Measurements from ENCODE around the gene PRSS56.

DNA sequence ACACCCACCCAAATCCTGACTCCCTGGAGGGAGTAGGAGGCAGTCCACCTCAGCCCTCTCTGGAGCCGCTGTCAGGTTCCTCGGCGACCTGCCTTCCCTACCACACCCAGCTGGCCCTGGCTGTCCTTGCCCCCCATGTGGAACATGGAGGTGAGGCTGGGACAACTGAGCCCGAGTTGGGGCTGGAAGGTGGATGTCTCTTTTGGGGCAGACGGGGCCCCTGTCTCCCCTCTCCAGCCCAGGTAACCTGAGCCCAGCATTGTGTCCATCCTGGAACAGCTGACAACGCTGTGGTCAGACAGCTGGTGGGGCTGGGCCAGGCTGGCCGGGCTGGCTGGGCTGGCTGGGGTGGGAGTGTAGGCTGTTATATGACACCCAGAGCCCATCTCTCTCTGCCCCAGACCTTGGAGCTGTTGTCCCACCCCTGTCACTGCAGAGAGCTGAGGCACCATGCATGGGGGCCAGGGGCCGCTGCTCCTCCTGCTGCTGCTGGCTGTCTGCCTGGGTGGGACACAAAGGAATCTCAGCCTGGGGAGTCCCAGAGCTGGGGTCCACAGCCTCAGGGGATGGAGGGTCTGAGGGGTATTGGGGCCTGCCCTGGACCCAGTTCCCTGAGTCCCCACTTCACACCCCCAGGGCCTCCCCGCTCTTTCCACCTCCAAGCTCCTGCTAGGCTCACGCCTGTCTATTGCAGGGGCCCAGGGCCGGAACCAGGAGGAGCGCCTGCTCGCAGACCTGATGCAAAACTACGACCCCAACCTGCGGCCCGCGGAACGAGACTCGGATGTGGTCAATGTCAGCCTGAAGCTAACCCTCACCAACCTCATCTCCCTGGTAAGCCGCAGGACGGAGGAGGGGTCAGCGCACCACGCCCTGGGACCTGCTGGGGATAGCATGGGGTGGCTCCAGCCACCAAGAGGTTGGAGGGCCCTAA is 19.4 kb downstream of the PRSS56 start, which contains the start of gene CHRNG:
- TF ChIP-seq, protein P1, sequence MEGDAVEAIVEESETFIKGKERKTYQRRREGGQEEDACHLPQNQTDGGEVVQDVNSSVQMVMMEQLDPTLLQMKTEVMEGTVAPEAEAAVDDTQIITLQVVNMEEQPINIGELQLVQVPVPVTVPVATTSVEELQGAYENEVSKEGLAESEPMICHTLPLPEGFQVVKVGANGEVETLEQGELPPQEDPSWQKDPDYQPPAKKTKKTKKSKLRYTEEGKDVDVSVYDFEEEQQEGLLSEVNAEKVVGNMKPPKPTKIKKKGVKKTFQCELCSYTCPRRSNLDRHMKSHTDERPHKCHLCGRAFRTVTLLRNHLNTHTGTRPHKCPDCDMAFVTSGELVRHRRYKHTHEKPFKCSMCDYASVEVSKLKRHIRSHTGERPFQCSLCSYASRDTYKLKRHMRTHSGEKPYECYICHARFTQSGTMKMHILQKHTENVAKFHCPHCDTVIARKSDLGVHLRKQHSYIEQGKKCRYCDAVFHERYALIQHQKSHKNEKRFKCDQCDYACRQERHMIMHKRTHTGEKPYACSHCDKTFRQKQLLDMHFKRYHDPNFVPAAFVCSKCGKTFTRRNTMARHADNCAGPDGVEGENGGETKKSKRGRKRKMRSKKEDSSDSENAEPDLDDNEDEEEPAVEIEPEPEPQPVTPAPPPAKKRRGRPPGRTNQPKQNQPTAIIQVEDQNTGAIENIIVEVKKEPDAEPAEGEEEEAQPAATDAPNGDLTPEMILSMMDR (IDR thresholded peaks at IDR 0.05): no peak
- TF ChIP-seq POLR2A (IDR thresholded peaks at IDR 0.05): no peak
